HepG2 (cell line): ENCODE data around the gene RNF123.

Experiments
- CTCF ChIP-seq: sonication (generic); formaldehyde crosslinking; IDR thresholded peaks from 2 replicates; pipeline ENCODE4 v1.5.0; 2020; ENCODE audit warnings: mild to moderate bottlenecking, missing genetic modification reagents, moderate library complexity
- MXI1 ChIP-seq: IDR thresholded peaks from 3 replicates; pipeline ENCODE4 v1.6.1; 2012; ENCODE audit warnings: low read depth, low read length, inconsistent platforms, borderline replicate concordance
- NCOA2 ChIP-seq: sonication (generic); formaldehyde crosslinking; IDR thresholded peaks from 2 replicates; pipeline ENCODE4 v1.8.0; 2022; ENCODE audit warnings: inconsistent platforms
- NFE2L1 ChIP-seq: sonication (generic); formaldehyde crosslinking; IDR thresholded peaks from 2 replicates; pipeline ENCODE4 v1.4.0; 2020; ENCODE audit warnings: missing genetic modification reagents, mild to moderate bottlenecking, borderline replicate concordance
- POLR2AphosphoS5 ChIP-seq: IDR thresholded peaks from 2 replicates; pipeline ENCODE4 v1.6.1; 2012; ENCODE audit warnings: low read depth, low read length
- SMAD3 ChIP-seq: sonication (generic); formaldehyde crosslinking; IDR thresholded peaks from 2 replicates; pipeline ENCODE4 v1.4.0; 2020; ENCODE audit warnings: missing genetic modification reagents
- ZNF142 ChIP-seq: sonication (generic); formaldehyde crosslinking; IDR thresholded peaks from 2 replicates; pipeline ENCODE4 v1.4.0; 2020; ENCODE audit warnings: missing genetic modification reagents
- ZNF326 ChIP-seq: sonication (generic); formaldehyde crosslinking; IDR thresholded peaks from 2 replicates; pipeline ENCODE4 v1.4.0; 2020; ENCODE audit warnings: missing genetic modification reagents, borderline replicate concordance

GRCh38 chr3:49663831-49664230 is 25.5 kb upstream of the RNF123 start:
- no peak for TF ChIP-seq SMAD3 (CRISPR knock-in tag)
- TF ChIP-seq MXI1, result no peak
- no peak for TF ChIP-seq POLR2AphosphoS5
- TF ChIP-seq ZNF142 (CRISPR knock-in tag), result no peak
- no peak for TF ChIP-seq CTCF (CRISPR knock-in tag)
- TF ChIP-seq ZNF326 (CRISPR knock-in tag), result no peak
- TF ChIP-seq NFE2L1 (CRISPR knock-in tag), result no peak
- no peak for TF ChIP-seq NCOA2 (CRISPR knock-in tag)
